ENCODE measurements around the gene CDC42SE2.

CDC42SE2 gene

GRCh38 chr5:131386779-131387178, 122.9 kb downstream of the CDC42SE2 start:
- no peak overlapping the region for H2AFZ ChIP-seq (ENCODE audit: low read length)
- H3K4me1 ChIP-seq (ENCODE audit: insufficient read depth, low read length, severe bottlenecking) = peaks cover 23% of the 10 kb centered on the region
- no peaks in the 10 kb centered on the region for H3K27me3 ChIP-seq (ENCODE audit: insufficient read depth, low read length)
- H3K9ac ChIP-seq (ENCODE audit: low read length) = no peak overlapping the region
- no peaks in the 10 kb centered on the region for H4K20me1 ChIP-seq (ENCODE audit: insufficient read depth, low read length)
- H3K36me3 ChIP-seq (ENCODE audit: insufficient read depth, low read length) = peaks cover 63% of the 10 kb centered on the region
- H3K9me3 ChIP-seq (ENCODE audit: low read length) = no peaks in the 10 kb centered on the region
- no peak overlapping the region for H3K4me2 ChIP-seq (ENCODE audit: low read length)
- no peak for TF ChIP-seq CTCF (IDR thresholded peaks at IDR 0.05; ENCODE audit: low read length)
- no peak for TF ChIP-seq EZH2 (IDR thresholded peaks at IDR 0.05; ENCODE audit: borderline replicate concordance, low read length)
- peaks cover 11% of the 10 kb centered on the region for H3K79me2 ChIP-seq (ENCODE audit: insufficient read depth, low read length)
- H3K4me3 ChIP-seq (ENCODE audit: low read depth, low read length, poor library complexity, severe bottlenecking) = no peak overlapping the region
- H3F3A ChIP-seq (ENCODE audit: insufficient read depth, low read length) = peaks cover 3% of the 10 kb centered on the region; the same call in 1 of the 2 replicates
- no peaks in the 10 kb centered on the region for H3K9me2 ChIP-seq (ENCODE audit: low read depth, low read length)
- H3K27ac ChIP-seq (ENCODE audit: low read depth, low read length, poor library complexity, severe bottlenecking) = no peak overlapping the region

- Histone ChIP-seq H2AFZ (ENCODE audit: low read length) (no peak overlapping the region), H3K4me2 (ENCODE audit: low read length) (no peak overlapping the region), H3K27me3 (ENCODE audit: insufficient read depth, low read length) (no peaks in the 10 kb centered on the region), H4K20me1 (ENCODE audit: insufficient read depth, low read length) (no peaks in the 10 kb centered on the region), H3K36me3 (ENCODE audit: insufficient read depth, low read length) (peaks cover 68% of the 10 kb centered on the region), H3F3A (ENCODE audit: insufficient read depth, low read length) (no peaks in the 10 kb centered on the region), H3K4me1 (ENCODE audit: insufficient read depth, low read length, severe bottlenecking) (peaks cover 19% of the 10 kb centered on the region), H3K9ac (ENCODE audit: low read length) (no peak overlapping the region), H3K9me3 (ENCODE audit: low read length) (no peaks in the 10 kb centered on the region), H3K9me2 (ENCODE audit: low read depth, low read length) (no peaks in the 10 kb centered on the region), H3K79me2 (ENCODE audit: insufficient read depth, low read length) (peaks cover 11% of the 10 kb centered on the region), H3K4me3 (ENCODE audit: low read depth, low read length, poor library complexity, severe bottlenecking) (no peak overlapping the region), H3K27ac (ENCODE audit: low read depth, low read length, poor library complexity, severe bottlenecking) (no peak overlapping the region)
- TF ChIP-seq CTCF (IDR thresholded peaks at IDR 0.05; ENCODE audit: low read length) (no peak), EZH2 (IDR thresholded peaks at IDR 0.05; ENCODE audit: borderline replicate concordance, low read length) (no peak)
Measured at GRCh38 chr5:131387255-131387654, 123.4 kb downstream of the CDC42SE2 start.

GRCh38 chr5:131389096-131389868, 125.4 kb downstream of the CDC42SE2 start:
- Histone ChIP-seq H2AFZ (ENCODE audit: low read length) (no peak overlapping the region), H3K4me1 (ENCODE audit: insufficient read depth, low read length, severe bottlenecking) (peaks cover 9% of the 10 kb centered on the region), H3K27me3 (ENCODE audit: insufficient read depth, low read length) (no peaks in the 10 kb centered on the region), H3K27ac (ENCODE audit: low read depth, low read length, poor library complexity, severe bottlenecking) (no peak overlapping the region), H3K9me2 (ENCODE audit: low read depth, low read length) (no peaks in the 10 kb centered on the region), H3K4me2 (ENCODE audit: low read length) (no peak overlapping the region), H3K79me2 (ENCODE audit: insufficient read depth, low read length) (0 out of 2 replicates have a peak, but pooled peaks cover under 1% of the 10 kb centered on the region), H4K20me1 (ENCODE audit: insufficient read depth, low read length) (no peaks in the 10 kb centered on the region), H3K4me3 (ENCODE audit: low read depth, low read length, poor library complexity, severe bottlenecking) (no peak overlapping the region), H3F3A (ENCODE audit: insufficient read depth, low read length) (no peaks in the 10 kb centered on the region), H3K36me3 (ENCODE audit: insufficient read depth, low read length) (peaks cover 88% of the 10 kb centered on the region), H3K9ac (ENCODE audit: low read length) (no peak overlapping the region), H3K9me3 (ENCODE audit: low read length) (no peaks in the 10 kb centered on the region)
- TF ChIP-seq CTCF (IDR thresholded peaks at IDR 0.05; ENCODE audit: low read length) = no peak
- TF ChIP-seq EZH2 (IDR thresholded peaks at IDR 0.05; ENCODE audit: borderline replicate concordance, low read length) = no peak

Data from OCI-LY1 (cell line).